OCI-M2 (cell line): ENCODE results near the gene XPNPEP1.

ENCODE experiments used
- DNase-seq: peaks from one replicate; lab custom pipeline; 2025; ENCODE audit not compliant: unreplicated experiment; lab: John Stamatoyannopoulos, UW

XPNPEP1 gene

DNA sequence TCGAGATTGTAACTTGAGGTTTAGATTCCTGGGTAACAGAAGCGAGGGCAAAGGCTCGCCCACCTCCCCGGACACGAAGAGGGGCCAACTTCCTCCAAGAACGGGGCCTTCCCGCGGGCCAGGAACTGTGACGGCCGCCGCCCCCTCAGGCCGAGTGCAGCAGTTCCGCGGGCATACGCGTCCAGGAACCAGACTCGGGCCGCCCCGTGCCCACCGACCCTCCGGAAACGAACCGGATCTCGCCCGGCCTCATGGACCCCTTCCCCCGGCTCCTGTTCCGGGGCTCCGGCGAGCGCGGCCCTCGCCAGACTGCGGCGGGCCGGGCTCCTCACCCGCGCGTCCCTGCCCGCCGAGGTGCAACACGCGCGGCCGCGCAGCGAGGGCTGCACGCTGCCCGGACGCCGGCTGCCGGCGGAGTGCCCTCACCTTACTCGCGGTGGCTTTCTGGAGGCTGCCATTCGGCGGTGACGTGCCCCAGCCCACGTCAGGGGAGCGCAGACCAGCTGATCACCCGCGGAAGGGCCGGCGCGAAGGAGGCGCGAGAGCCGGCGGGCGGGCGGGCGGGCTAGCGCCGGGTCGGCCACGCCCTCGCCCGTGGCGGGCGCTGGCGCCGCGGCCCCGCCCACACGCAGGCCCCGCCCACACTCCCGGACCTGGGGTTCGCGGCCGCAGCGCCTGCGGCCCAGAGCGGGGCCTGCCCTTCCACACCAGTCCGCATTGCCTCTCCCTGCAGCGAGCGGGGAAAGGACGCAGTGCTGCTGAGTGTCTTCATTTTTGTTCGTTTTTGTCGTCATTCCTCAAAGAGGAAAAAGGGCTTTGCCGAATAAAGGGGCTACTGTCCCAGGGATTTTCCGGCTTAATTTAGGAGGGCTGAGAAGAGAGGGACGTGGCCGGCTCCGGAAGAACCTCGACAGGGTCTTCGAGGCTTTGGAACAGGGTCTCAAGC, at the start of gene XPNPEP1:
TSS of gene XPNPEP1 (minus strand) at position 536 of the 946 bp plus-strand sequence. CDS start at position 458, 78 bp downstream.
- DNase-seq: no peak

DNA sequence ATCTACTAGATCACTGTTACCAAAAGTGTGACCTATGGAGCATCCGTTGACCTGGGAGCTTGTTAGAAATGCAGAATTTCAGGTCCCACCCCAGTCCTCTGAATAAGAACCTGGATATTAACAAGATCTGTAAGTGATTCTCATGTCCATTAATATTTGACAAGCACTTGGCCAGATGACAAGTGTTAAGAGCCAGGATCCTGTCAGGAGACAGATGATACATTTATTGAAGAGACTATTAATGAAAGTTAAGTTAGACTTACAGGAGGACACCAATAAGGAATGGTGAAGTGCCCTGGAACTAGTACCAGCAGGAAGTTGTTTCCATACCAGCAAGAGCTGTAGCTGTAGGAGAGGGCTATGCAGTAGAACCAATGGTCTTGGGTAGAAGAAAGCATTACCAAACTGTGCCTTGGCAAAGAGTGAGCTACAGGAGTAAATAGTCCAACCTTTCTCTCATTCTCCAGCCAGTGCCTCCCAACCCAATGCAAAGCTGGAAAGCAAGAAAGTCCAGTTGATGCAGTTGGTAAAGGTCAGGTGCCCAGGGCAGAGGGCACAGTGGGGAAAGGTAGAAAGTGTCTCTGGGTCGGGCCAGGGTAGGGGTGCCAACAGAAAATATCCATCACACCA, 49.2 kb upstream of the XPNPEP1 start:
- no peak for DNase-seq

DNA sequence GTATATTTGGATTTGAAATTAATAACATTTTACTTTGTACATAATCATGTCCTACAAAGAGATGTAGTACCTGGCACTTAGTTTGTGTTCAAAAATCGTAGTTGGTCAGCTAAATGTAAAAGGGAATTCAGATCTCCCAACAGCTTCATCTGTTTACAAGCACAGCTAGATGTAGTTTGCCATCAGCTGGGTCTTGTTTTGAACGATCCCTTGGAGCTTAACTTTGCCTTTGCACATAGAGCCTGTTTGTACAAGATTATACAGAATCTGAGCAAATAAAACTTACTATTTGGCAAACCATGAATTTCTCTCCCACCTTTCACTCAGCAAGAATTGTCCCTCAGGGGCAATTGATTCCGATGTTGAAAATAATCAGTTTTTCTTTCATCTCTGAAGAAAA, 48.3 kb upstream of the XPNPEP1 start:
- DNase-seq: no peak

DNA sequence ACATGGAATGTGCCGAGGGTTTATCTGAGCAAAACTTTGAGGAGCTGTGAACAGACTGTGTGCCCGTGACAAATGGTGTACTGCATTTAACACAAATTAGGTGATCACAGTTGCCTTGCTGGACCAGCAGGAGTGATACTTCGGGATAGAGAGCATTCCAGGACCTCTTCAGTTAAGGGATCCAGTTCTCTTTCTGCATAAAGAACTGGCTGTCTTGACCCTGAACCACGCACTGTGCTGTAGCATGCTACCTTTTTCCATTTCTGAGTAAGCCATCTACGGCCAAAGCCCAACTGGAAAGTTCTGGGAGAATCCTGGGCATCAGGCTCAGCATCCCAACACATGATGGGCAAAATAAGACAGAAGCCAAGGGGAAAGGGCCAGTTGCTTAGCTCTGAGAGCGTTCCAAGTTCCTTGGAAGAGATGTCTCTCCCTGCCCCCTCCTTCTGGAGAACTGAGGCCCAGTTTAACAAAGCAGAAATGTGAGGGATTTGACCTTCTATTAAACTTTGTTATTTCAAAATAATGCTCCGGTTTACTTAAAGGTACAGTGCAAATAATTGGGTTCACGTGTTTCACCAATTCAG, 46.5 kb upstream of the XPNPEP1 start:
- no peak for DNase-seq

DNA sequence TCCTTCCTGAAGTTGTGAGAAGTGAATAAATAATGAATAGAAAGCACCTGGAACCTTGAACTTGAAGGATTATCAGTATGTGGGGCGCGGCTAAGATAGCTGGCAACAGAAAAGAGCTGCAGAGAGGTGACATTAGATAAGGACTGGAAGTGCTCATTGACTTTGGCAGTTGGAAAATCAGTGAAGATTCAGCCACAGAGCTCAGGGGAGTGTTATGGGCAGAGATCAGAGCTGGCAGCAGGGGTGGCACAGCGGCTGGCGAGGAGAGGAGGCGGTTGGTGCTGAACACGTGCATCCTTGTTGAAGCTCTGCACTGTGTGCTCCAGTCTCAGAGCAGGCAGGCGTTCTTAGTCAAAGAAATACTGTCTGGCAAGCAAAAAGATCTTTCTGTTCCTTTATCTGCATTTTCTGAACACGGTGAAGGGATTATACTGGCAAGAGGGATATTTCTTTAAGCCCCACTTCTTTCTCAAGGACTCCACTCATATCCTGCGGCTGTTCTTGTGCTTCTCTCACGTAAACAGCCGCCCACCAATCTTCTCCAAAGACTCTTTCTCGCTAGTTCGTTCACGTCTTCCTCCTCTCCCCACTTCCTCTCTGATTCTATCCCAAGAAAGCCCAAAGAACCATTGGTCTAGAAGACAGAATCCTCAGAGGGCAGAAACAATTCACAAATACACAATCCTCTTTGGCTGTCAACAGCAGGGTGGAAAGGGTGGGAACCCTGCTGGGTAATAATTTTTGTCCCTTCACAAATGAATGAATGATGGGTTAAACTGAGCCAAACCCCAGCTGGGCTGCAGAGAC, 45.8 kb upstream of the XPNPEP1 start:
- no peak for DNase-seq

DNA sequence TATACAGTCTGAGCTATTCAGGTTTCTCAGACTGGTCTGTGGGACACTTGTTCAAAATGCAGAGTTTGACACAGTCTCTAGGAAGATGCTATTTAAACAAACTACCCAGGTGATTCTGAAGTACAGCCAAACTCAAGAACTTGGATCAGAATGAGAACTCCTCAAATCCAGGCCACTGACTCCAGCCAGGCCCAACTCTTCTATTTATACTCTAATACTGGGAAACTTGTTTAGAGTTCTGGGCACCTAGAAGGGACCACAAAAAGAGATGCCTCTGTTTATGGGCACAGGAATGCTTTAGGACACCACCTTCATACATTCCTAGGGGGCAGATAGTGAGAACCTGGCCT, 44.4 kb upstream of the XPNPEP1 start:
- DNase-seq: no peak

DNA sequence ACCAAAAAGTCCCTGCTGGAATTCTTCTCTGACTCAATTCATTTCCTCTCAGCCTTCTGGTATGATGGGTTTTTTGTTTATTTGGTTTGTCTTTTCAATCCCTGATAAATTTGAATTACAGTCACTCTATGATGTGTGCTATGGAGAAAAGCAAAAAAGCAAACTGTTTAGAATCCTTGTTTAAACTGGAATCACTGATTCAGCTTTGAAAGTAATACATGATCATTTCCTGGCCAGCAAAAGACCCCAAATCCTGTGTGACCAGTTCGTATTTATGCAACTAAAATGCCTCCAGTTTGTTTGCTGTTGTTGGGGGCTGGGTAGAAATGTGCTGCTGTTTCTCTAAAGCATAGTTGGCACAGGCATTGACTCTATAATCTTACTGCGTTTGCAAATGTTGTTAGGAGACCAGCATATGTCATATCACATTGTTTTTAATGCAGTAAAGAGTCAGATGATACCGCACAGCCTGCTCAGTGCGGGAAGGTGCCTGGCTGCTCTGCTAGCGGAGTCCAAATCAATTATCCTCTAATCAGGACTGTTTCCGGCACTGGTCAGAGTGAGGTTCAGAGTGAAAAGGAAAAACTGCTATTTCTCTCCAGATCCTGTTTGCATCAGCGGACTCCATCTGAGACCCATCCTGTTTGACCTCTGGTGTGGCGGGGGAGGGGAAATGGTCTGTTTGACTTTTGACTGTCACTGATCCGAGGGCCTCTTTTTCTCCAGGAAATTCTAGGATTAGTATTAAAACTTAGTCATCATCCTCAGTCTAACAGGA, 43.8 kb upstream of the XPNPEP1 start:
- DNase-seq: no peak

DNA sequence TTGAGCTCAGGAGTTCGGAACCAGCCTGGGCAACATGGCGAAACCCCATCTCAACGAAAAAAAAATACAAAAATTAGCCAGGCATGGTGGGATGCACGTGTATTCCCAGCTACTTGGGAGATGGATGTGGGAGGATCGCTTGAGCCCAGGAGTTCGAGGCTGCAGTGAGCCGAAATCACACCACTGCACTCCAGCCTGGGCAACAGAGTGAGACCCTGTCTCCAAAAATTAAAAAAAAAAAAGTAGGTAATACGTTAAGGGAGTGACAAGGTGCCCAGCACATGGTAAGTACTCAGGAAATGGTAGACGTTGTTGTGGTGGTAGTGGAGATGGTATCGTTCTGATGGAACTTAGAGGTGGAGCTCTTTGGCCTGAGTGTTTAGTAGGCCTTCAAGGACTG, 41.0 kb upstream of the XPNPEP1 start:
- DNase-seq: no peak

DNA sequence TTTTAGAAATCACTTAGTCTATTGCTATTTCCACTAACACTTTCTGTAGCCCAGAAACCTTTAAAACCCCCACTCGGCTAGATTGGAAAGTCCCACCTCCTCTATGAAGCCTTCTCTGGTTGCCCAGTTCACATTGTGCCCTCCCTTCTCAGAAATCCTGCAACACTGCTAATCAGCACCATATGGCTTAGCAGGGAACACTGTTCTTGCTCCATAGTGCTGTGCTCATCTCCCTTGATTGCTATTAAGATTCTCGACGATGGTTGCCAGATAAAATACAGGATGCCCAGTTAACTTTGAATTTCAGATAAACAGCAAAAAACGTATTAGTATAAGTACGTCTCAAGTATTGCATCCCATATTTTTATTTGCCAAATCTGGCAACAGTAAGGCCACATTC, 40.1 kb upstream of the XPNPEP1 start:
- DNase-seq: no peak

DNA sequence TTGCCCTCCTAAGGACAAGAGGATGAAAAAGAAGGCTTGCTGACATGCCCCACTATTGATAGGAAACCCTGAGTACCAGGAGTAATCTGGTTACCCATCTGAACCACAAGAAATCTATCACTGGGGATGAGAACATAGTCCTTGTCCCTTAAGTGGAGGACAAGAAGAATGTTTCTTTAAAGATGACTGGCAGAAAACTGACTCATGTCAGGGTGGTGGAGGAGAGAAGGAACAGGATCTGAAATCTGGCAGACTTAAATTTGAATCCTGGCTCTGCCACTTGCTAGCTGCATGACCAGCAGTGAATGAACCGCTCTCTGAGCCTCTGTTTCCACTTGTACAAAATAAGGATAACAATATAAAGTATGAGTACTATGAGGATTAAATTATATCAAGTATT, 38.9 kb upstream of the XPNPEP1 start:
- no peak for DNase-seq

DNA sequence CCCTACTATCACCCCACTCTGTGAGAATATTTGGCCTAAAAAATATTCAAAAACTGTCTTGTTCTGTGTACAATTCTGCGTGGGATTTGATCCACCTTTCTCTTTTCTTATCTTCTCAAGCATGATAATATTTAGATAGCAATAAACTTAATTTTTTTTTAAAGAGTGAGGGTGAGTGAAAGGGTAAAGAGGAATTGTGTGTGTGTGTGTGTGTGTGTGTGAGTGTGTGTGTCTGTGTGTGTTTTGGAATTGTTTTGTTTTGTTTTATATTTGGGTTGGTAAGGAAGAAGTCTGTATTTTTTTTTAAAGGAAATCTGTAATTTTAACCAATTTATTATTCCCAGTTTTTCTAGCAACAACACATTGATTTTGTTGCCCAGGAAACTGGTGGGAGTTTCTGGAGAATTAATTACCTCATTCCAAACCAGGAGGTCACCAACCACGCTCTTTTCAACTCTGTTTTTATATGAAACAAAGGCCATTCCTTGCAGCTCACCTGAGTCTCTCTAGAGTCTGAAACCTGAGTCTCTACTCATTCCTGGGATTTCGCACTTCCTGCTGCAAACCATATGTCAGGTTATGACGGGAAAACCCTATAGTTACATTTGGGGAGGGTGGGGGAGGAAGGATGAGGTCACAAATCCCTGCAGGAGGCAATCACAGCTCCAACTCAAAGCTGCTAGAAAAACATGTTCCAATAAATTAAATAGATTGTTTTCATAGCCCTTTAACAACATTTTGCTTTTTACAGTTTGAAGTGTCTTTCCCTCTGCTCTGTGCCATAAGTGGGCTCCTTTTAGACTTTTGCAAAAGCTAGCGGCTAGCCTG, 38.1 kb upstream of the XPNPEP1 start:
- no peak for DNase-seq

DNA sequence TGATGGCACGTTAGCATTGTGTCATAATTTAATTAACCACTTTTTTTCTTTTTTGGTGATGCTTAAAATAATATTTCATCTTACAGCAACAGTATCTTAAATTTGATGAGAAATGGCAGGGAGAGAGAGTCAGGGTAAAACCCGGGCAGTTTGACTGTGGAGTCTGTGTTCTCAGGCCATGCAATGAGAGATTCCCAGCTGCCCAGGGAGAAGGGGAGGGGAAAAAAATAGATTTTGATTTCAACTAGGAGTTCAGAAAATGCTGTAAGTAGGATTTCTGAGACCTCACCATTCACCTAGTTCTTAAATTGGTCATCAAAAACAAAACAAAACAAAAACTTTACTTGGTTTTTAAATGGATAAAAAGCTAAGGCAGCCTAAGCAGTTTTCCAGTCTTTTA, 37.4 kb upstream of the XPNPEP1 start:
- no peak for DNase-seq

DNA sequence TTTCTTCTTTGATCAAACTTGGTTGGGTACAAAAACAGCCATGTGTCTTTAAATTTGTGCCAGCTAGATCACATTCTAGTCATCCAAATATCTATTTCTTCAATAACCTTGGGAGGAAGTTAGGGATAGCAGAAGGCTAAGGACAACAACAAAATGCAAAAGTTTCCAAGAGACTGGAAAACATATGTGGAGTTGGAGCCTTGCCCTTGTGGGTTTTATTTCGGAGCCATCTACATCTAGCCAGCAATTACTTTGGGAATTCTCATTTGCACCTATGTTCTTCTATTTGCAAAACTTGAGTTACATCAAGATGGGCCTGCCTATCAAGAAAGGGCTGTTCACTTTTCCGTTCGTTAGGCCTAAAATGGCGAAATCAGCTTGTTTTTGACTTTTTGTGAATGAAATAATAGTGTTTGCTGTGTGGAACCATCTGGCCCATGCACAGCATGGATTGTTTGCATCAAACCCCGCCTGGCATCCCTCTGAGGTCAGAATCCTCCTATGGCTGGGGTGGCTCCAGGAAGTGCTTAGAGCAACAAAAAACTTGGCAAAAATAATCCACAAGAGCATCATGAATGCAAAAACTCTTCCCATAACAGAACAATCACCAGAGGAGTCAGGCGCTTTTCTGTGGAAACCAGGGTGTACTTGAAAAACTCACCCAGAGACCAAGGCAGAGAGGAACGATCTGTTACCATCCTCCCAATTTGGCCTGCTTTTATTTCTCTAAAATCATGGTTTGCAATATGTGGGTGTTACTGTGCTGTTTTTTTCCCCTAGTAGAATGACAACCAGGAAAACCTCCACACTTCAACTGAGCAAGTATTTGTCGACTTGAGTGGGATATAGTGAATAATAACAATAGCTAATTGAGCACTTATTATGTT, 36.2 kb upstream of the XPNPEP1 start:
- no peak for DNase-seq

DNA sequence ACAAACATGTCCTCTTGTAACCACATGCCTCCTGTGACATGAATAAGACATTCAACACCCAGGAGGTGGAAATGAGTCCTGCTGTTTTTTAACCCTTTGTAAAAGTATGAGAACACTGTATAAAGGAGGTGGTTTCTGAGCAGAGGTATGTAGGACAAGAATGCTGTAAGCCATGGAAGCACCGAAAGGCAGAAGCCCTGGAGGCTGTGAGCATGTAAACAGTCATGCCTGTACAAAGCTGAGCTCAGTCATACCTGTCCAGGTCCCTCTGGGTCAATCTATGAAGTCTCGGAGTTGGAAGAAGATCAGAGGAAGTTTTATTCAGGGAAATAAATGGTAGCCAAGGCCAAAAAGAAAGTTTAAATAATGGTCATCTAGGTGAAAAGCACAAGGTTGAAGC, 34.7 kb upstream of the XPNPEP1 start:
- DNase-seq: no peak

DNA sequence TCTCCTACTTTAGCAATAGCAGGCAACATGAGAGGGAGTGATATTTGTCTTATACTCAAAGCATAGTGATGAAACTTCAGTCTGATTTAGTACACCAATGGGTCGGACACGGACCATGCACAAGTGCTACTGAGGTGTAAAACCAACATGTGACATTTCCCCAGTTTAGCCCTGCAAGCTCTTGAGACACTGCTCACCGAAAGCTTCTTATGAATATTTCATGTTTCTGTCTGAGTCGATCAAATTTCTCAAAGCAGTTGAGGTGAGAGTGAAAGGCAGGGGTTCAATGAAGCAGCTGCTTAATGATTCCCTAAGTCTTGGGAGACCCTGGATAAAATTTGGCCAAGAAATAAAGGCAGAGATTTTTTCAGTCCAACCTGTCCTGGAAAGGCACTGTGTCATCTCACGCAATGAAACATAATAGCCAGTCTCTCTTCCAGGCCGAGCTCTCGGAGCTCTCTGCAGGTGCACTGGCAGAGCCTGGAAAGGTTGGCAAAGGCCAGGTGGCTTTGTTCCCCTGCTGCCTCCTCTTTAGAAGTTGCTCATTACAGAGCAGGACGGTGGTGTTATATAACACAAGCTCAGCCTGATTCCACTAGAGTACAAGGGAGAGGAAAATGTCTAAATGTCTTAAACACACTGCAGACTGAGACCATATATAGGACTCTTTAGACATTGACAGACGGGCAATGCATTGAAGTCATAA, 33.9 kb upstream of the XPNPEP1 start:
- DNase-seq: no peak

DNA sequence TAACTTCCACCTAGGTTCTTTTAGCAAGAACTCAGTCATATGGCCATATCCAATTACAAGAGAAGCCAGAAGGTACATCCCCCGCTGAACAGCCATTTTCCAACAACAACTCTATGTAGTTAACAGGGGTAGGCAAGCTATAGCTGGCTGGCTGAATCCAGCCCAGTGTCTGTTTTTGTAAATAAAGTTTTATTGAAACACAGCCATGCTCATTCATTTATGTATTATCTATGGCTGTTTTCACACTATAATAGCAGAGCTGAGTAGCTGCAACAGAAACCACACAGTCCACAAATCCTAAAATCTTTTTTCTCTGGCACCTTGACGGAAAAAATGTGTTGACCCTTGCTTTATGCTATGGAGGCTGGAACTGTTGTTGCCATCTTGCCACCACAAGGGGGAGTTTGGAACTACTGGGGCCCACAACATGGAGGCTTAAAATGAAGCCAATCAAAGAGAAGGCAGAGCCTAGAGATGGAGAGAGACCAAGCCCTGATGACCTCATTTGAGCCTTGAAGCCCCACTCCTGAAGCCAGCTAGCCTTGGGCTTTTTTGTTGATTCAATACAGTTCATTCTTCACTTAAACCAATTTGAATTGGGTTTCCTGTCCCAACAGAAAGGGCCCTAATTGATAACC, 33.3 kb upstream of the XPNPEP1 start:
- DNase-seq: no peak

DNA sequence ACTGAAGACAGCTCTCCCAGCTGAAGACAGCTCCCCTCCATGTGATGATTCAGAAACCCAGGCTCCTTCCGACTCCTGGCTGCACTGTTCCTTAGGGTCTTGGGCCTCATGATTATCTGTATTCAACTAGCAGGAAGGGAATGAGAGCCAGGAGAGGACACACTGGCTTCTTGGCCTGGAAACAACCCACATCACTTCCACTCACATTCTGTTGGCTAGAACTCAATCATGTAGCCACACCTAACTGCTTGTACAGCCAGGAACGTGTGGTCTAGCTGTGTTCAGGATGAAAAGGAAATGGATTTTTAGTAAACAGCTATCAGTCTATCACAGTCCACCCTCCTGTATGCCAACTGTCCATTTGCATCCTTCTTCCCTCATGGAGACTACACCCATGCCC, 30.5 kb upstream of the XPNPEP1 start:
- DNase-seq: no peak

DNA sequence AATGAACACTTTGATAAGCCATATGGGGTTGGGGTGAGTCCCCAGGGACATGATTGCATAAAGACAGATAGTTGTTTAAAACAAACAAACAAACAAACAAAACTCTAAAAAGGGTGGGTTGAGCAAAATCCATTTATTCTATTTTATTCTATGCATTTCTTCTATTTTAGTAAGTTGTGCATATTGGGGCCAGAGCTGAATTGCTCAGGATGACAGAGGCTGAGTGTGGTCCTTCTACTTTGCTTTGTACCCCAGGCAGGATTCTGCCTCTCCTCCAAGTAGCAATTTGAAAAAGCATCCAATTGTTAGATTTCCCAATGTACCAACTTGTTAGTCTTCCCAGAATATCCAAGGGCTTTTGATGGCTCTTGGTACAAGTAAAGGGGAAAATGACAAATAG, 29.2 kb upstream of the XPNPEP1 start:
- no peak for DNase-seq
